ENCODE results near the gene CLK2. TPM values are rescaled to one million over a fixed set of nuclear protein-coding genes. Genes with fewer than 3 reads are reported as not detected.
"Not testable (repeated sequence)": the region's sequence is repeated elsewhere in the genome, so short reads cannot be mapped to it uniquely, and the experiment has no call there.

The CLK2 gene
- total RNA-seq, 3 donors from 2014 or later: 43.7 to 51.7 (median 47.8) TPM

- H3K4me3 ChIP-seq; ATAC-seq; DNase-seq; H3K9me3 ChIP-seq; H3K36me3 ChIP-seq (ENCODE audit: low read depth); intact Hi-C loops (cut with DNase I, micrococcal nuclease): not testable (repeated sequence)
- peaks cover 10% of the 10 kb centered on the region for H3K4me1 ChIP-seq (ENCODE audit: low read depth)
These were observed 42.0 kb downstream of the CLK2 start for GRCh38 chr1:155231302-155231701.

GRCh38 chr1:155228096-155228427 lies 45.2 kb downstream of the CLK2 start:
- peaks cover 16% of the 10 kb centered on the region for H3K4me1 ChIP-seq (ENCODE audit: low read depth)
- TF ChIP-seq CTCF (IDR thresholded peaks at IDR 0.05): no peak
- peaks cover 6% of the 10 kb centered on the region for H3K36me3 ChIP-seq (ENCODE audit: low read depth)
- H3K9me3 ChIP-seq: no peaks in the 10 kb centered on the region
- H3K4me3 ChIP-seq: no peak overlapping the region
- ATAC-seq (no peak), DNase-seq (no peak)
- intact Hi-C loops (cut with DNase I, micrococcal nuclease): loop anchor here in 1 of 2 donors (10.0 kb wide), 1 partner anchor 53 kb away; the partner anchor contains the start of genes KRTCAP2 and TRIM46

GRCh38 chr1:155227261-155228095 lies 45.8 kb downstream of the CLK2 start:
- Histone ChIP-seq H3K36me3 (ENCODE audit: low read depth) (peaks cover 6% of the 10 kb centered on the region), H3K4me3 (peak overlapping the region; percentile 42), H3K9me3 (no peaks in the 10 kb centered on the region), H3K4me1 (ENCODE audit: low read depth) (peaks cover 16% of the 10 kb centered on the region)
- intact Hi-C loops (cut with DNase I, micrococcal nuclease): loop anchor here in 1 of 2 donors (10.0 kb wide), 1 partner anchor 53 kb away; the partner anchor contains the start of genes KRTCAP2 and TRIM46
- DNase-seq (peak; percentile 97 to 99 (median 99)), ATAC-seq (peak; percentile 98)
- no peak for TF ChIP-seq CTCF (IDR thresholded peaks at IDR 0.05)

DNA sequence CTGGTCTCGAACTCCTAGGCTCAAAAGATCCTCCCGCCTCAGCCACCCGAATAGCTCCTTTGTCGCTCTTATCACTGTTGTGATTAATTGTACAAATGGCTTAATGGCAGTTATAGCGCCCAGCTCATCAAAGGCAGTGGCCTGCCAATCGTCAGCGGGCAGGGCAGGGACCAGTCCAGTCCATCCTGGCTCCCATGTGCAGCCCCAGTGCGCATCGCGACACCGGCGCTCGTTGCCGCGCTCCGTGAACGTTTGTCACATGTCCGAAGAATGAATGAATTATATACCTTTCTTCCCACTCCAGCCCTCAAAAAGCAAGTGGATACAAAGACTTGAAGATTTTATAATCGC lies 46.4 kb downstream of the CLK2 start:
- Histone ChIP-seq H3K4me3 (peak overlapping the region; percentile 42), H3K9me3 (no peaks in the 10 kb centered on the region), H3K36me3 (ENCODE audit: low read depth) (peaks cover 6% of the 10 kb centered on the region), H3K4me1 (ENCODE audit: low read depth) (peaks cover 16% of the 10 kb centered on the region)
- intact Hi-C loops (cut with DNase I, micrococcal nuclease): loop anchor here in 1 of 2 donors (10.0 kb wide), 1 partner anchor 52 kb away; the partner anchor contains the start of genes KRTCAP2 and TRIM46
- TF ChIP-seq CTCF (IDR thresholded peaks at IDR 0.05): no peak
- ATAC-seq (peak; percentile 61), DNase-seq (peak; percentile 53 to 82 (median 76))

DNA sequence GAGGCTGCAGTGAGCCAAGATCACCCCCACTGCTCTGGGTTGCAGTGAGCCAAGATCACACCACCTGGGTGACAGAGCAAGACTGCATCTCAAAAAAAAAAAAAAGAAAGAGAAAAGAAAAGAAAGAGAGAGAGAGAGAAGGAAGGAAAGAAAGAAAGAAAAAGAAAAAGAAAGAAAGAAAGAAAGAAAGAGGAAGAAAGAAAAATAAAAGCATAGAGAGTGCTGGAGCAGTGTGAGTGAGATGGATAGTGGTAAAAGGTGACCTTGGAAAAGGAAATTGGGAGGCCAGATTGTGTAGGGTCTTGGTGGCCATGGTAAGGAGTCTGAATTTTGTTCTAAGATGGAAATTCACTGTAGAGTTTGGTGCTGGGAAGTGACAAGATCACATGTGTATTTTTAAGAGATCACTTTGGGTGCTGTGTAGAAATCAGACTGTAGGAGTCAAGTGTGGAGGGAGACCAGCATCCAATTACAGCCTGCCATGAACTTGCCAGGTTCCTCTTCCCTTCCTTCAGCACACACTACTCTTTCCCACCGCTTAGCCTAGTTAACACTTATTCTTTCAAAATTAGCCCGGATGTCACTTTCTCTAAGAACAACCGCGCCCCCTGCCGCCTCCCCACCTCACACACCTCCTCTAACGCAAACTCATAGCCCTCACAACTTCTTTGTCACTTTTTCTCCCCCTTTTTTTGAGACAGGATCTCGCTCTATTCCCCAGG lies 47.0 kb downstream of the CLK2 start:
- Histone ChIP-seq H3K36me3 (ENCODE audit: low read depth) (peaks cover 6% of the 10 kb centered on the region), H3K4me1 (ENCODE audit: low read depth) (peaks cover 17% of the 10 kb centered on the region), H3K9me3 (no peaks in the 10 kb centered on the region), H3K4me3 (no peak overlapping the region)
- TF ChIP-seq CTCF (IDR thresholded peaks at IDR 0.05): peak; percentile 34
- DNase-seq (peak; percentile 87 to 91 (median 89)), ATAC-seq (peak; percentile 64)
- intact Hi-C loops (cut with DNase I, micrococcal nuclease): loop anchor here in 1 of 2 donors (10.0 kb wide), 1 partner anchor 52 kb away; the partner anchor contains the start of genes KRTCAP2 and TRIM46

DNA sequence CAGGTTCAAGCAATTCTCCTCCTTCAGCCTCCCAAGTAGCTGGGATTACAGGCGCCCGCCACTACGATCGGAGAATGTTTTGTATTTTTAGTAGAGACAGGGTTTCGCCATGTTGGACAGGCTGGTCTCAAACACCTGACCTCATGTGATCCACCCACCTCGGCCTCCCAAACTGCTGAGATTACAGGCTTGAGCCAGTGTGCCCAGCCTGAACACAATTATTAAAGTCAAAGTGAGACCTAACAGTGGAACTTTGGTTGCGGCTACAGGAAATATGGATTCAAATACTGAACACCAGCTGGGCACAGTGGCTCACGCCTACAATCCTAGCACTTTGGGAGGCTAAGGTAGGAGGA lies 47.9 kb downstream of the CLK2 start:
- ATAC-seq; H3K4me3 ChIP-seq; H3K9me3 ChIP-seq; DNase-seq; H3K36me3 ChIP-seq (ENCODE audit: low read depth): not testable (repeated sequence)
- H3K4me1 ChIP-seq (ENCODE audit: low read depth): peaks cover 21% of the 10 kb centered on the region
- intact Hi-C loops (cut with DNase I, micrococcal nuclease): loop anchor here in 1 of 2 donors (10.0 kb wide), 1 partner anchor 51 kb away; the partner anchor contains the start of genes KRTCAP2 and TRIM46
